ENCODE data around the gene C2.
"Not testable (repeated sequence)": the region's sequence is repeated elsewhere in the genome, so short reads cannot be mapped to it uniquely, and the experiment has no call there.

The C2 gene

GRCh38 chr6:31898383-31899011, 29.0 kb upstream of the C2 start:
- in situ Hi-C loops (cut with MboI; ENCODE audit: low sequenced_read_pairs): no loop called here

- in situ Hi-C loops (cut with MboI; ENCODE audit: low sequenced_read_pairs): no loop called here
These were observed 28.3 kb upstream of the C2 start for GRCh38 chr6:31899215-31899614.

GRCh38 chr6:31899882-31900722, 27.4 kb upstream of the C2 start:
- in situ Hi-C loops (cut with MboI; ENCODE audit: low sequenced_read_pairs): no loop called here

- in situ Hi-C loops (cut with MboI; ENCODE audit: low sequenced_read_pairs): no loop called here
These were observed 26.6 kb upstream of the C2 start for GRCh38 chr6:31900917-31901414.

GRCh38 chr6:31901415-31901952, 26.0 kb upstream of the C2 start:
- in situ Hi-C loops (cut with MboI; ENCODE audit: low sequenced_read_pairs): no loop called here

- in situ Hi-C loops (cut with MboI; ENCODE audit: low sequenced_read_pairs): no loop called here
These were observed 25.4 kb upstream of the C2 start, which contains the start of gene ZBTB12 for GRCh38 chr6:31901953-31902643. Gene ZBTB12 (minus strand): TSS chr6:31902086. CDS start chr6:31901305, 781 bp downstream.

- in situ Hi-C loops (cut with MboI; ENCODE audit: low sequenced_read_pairs): no loop called here
These were observed 23.6 kb upstream of the C2 start for GRCh38 chr6:31903957-31904356.

- in situ Hi-C loops (cut with MboI; ENCODE audit: low sequenced_read_pairs): no loop called here
These were observed 22.5 kb upstream of the C2 start for GRCh38 chr6:31905041-31905440.

GRCh38 chr6:31906122-31906521, 21.4 kb upstream of the C2 start:
- in situ Hi-C loops (cut with MboI; ENCODE audit: low sequenced_read_pairs): no loop called here

- in situ Hi-C loops (cut with MboI; ENCODE audit: low sequenced_read_pairs): not testable (repeated sequence)
These were observed 20.8 kb upstream of the C2 start for GRCh38 chr6:31906727-31907126.

GRCh38 chr6:31907158-31907813, 20.2 kb upstream of the C2 start:
- in situ Hi-C loops (cut with MboI; ENCODE audit: low sequenced_read_pairs): no loop called here

- in situ Hi-C loops (cut with MboI; ENCODE audit: low sequenced_read_pairs): not testable (repeated sequence)
These were observed 19.3 kb upstream of the C2 start for GRCh38 chr6:31908255-31908654.

GRCh38 chr6:31908791-31909190, 18.7 kb upstream of the C2 start:
- in situ Hi-C loops (cut with MboI; ENCODE audit: low sequenced_read_pairs): no loop called here

- in situ Hi-C loops (cut with MboI; ENCODE audit: low sequenced_read_pairs): not testable (repeated sequence)
These were observed 18.2 kb upstream of the C2 start for GRCh38 chr6:31909298-31909697.

GRCh38 chr6:31911826-31912585, 15.5 kb upstream of the C2 start:
- in situ Hi-C loops (cut with MboI; ENCODE audit: low sequenced_read_pairs): no loop called here

- in situ Hi-C loops (cut with MboI; ENCODE audit: low sequenced_read_pairs): no loop called here
These were observed 12.2 kb upstream of the C2 start for GRCh38 chr6:31915351-31915750.

- in situ Hi-C loops (cut with MboI; ENCODE audit: low sequenced_read_pairs): no loop called here
These were observed 11.8 kb upstream of the C2 start for GRCh38 chr6:31915756-31916155.

GRCh38 chr6:31918069-31918720, 9.3 kb upstream of the C2 start:
- in situ Hi-C loops (cut with MboI; ENCODE audit: low sequenced_read_pairs): no loop called here

- in situ Hi-C loops (cut with MboI; ENCODE audit: low sequenced_read_pairs): no loop called here
These were observed 7.8 kb upstream of the C2 start for GRCh38 chr6:31919624-31920303.

Measured in HL-60/S4 treated with phorbol 12-myristate 13-acetate at 8.2 ng/mL for 4 days and 3 days (cell line).